GM10248 (cell line): ENCODE data around the gene AP3B2.

ENCODE experiments used
- CTCF ChIA-PET: fragments of 300-600 bp; sonication (Branson Sonifier 250); formaldehyde crosslinking; extraction: SDS; loops from one replicate; lab custom pipeline; 2021; ENCODE audit warnings: antibody characterized with exemption; lab: Yijun Ruan, JAX
- POLR2A ChIA-PET: fragments of 350-650 bp; sonication (Branson Sonifier 250); formaldehyde crosslinking; extraction: SDS; loops from one replicate; lab custom pipeline; 2020; ENCODE audit warnings: antibody characterized with exemption; lab: Yijun Ruan, JAX
- DNase-seq: peaks from one replicate; pipeline ENCODE4 v3.0.0; 2012; ENCODE audit errors: extremely low spot score
- TF ChIP-seq, protein P1 (sequence below): IDR thresholded peaks from 2 replicates; pipeline ENCODE4 v1.5.1; 2012; ENCODE audit warnings: mild to moderate bottlenecking, low read depth; ENCODE audit errors: extremely low read depth, missing control alignments, control extremely low read depth

AP3B2 gene

DNA sequence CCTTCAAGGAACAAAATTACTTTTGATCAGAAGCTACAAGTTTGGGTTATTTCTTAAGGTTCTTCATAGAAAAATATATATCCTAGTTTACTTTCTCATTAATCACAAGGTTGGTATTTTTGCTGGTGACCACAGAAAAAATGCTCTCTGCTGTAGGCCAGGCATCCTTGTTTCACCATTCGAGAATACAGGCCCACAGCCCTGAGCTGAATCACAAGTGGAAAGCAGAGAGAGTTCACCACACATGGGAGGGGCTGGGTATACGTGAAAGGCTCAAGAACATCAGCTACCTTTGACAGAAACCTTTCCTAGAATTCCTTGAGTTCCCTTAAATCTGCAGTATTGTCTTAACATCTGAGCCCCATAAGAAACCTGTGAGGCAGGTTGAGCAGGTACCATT is 85.7 kb downstream of the AP3B2 start:
- TF ChIP-seq, protein P1, sequence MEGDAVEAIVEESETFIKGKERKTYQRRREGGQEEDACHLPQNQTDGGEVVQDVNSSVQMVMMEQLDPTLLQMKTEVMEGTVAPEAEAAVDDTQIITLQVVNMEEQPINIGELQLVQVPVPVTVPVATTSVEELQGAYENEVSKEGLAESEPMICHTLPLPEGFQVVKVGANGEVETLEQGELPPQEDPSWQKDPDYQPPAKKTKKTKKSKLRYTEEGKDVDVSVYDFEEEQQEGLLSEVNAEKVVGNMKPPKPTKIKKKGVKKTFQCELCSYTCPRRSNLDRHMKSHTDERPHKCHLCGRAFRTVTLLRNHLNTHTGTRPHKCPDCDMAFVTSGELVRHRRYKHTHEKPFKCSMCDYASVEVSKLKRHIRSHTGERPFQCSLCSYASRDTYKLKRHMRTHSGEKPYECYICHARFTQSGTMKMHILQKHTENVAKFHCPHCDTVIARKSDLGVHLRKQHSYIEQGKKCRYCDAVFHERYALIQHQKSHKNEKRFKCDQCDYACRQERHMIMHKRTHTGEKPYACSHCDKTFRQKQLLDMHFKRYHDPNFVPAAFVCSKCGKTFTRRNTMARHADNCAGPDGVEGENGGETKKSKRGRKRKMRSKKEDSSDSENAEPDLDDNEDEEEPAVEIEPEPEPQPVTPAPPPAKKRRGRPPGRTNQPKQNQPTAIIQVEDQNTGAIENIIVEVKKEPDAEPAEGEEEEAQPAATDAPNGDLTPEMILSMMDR: no peak
- POLR2A ChIA-PET: no interaction called here
- no peak for DNase-seq
- CTCF ChIA-PET: interaction anchor here (0.6 to 1.6 kb wide), 4 partner anchors 11 to 388 kb away, joined by 3 to 7 read pairs (median 4); partner anchors contain the start of gene C15orf40

DNA sequence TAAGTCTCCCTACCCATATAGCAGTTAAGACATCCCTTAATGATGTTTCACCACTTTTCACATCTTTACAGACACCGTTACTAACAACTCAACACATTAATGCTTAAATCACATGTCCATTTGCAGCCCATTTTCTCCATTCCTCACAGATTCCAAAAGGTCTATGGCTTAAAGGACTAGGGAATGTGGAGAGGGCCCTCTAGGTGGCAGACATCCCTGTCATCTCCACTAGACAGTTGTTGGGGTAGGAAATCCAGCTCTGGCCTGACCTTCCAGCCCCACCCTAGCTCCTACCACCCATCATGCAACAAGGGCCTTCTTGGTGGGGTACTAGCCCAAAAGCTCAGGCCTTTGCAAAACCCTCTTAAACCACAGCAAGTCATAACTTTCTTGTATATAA is 87.7 kb downstream of the AP3B2 start:
- no peak for DNase-seq
- TF ChIP-seq, protein P1: no peak
- ChIA-PET CTCF (no interaction called here), POLR2A (no interaction called here)

DNA sequence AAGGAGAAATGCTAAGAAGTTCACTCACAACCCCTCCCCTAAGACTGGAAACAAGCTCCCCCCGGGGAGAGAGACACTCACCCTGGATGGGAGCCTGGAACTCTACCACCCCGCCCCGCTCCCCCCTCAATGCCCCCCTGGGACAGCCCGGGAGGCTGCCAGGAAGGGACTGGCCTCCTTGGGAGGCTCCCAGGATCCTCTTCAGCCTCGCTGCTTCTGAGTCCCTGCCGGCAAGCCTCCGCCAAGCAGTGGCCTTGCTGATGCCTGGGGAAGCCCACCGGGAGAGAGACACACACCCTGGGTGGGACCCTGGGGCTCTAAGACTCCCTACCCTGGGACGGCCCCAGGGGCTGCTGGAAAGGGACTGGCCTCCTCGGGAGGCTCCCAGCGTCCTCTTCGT is 95.9 kb downstream of the AP3B2 start:
- CTCF ChIA-PET: interaction anchor here (1.7 kb wide), 1 partner anchor 10 kb away, joined by 7 read pairs; no protein-coding TSS in a partner anchor
- POLR2A ChIA-PET: no interaction called here
- TF ChIP-seq, protein P1: no peak
- no peak for DNase-seq

DNA sequence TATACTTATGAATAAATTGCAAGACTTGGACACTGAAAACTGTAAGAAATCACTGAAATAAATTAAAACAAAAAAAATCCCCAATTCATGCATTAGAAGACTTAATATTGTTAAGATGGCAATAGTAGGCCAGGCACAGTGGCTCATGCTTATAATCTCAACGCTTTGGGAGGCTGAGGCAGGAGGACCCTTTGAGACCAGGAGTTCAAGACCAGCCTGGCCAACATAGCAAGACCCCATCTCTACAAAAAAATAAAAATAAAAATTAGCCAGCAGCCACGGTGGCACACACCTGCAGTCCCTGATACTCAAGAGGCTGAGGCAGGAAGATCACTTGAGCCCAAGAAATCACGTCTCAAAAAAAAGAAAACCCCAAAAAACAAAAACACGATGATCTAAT is 98.3 kb downstream of the AP3B2 start:
- DNase-seq: no peak
- CTCF ChIA-PET: no interaction called here
- POLR2A ChIA-PET: no interaction called here
- TF ChIP-seq, protein P1: no peak
